ENCODE data around the gene NXF1. TPM values are rescaled to one million over a fixed set of nuclear protein-coding genes. Genes with fewer than 3 reads are reported as not detected.

Gene NXF1
- total and polyA plus RNA-seq, 2 of the 13 experiments (the other 11 are each of a cell fraction or from before 2014, with no cell fraction given): 30.4 to 30.9 TPM

GRCh38 chr11:62771144-62772021, 33.9 kb downstream of the NXF1 start, which contains the start of gene TAF6L (continued):
- TF ChIP-seq ZMYM2 (CRISPR knock-in tag; IDR thresholded peaks at IDR 0.05) (no peak), POLR2AphosphoS5 (IDR thresholded peaks at IDR 0.05; ENCODE audit: low read depth, low read length) (peak; percentile 70), RELA (CRISPR knock-in tag; IDR thresholded peaks at IDR 0.05) (no peak), ARID4A (CRISPR knock-in tag; IDR thresholded peaks at IDR 0.05; ENCODE audit: borderline replicate concordance) (peak; percentile 88; the same call in 1 of the 2 replicates), ZBTB42 (CRISPR knock-in tag; IDR thresholded peaks at IDR 0.05) (no peak), ZNF274 (CRISPR knock-in tag; IDR thresholded peaks at IDR 0.05) (0 out of 2 replicates have a peak, but pooled peaks have one; percentile 48), IRX3 (CRISPR knock-in tag; IDR thresholded peaks at IDR 0.05; ENCODE audit: borderline replicate concordance, low read depth) (no peak), FOSL2 (CRISPR knock-in tag; IDR thresholded peaks at IDR 0.05) (peak; percentile 22; the same call in 1 of the 2 replicates), EHMT2 (IDR thresholded peaks at IDR 0.05; ENCODE audit: borderline replicate concordance, low read depth, low read length) (no peak), SAFB2 (CRISPR knock-in tag; IDR thresholded peaks at IDR 0.05; ENCODE audit: borderline replicate concordance, low read depth) (0 out of 2 replicates have a peak, but pooled peaks have one; percentile 31), ZNF709 (CRISPR knock-in tag; IDR thresholded peaks at IDR 0.05) (no peak; the same call in 1 of the 2 replicates), ARHGAP35 (CRISPR knock-in tag; IDR thresholded peaks at IDR 0.05; ENCODE audit: borderline replicate concordance) (no peak), POGK (CRISPR knock-in tag; conservative IDR thresholded peaks at IDR 0.05) (peak; percentile 64), KMT2A (CRISPR knock-in tag; IDR thresholded peaks at IDR 0.05) (peak; percentile 47; the same call in 1 of the 2 replicates), STAT5B (CRISPR knock-in tag; IDR thresholded peaks at IDR 0.05) (no peak), SCMH1 (CRISPR knock-in tag; IDR thresholded peaks at IDR 0.05; ENCODE audit: borderline replicate concordance) (no peak), HNRNPUL1 (IDR thresholded peaks at IDR 0.05; ENCODE audit: low read depth, low read length) (no peak), SALL1 (CRISPR knock-in tag; IDR thresholded peaks at IDR 0.05) (peak; percentile 53), ZNF282 (IDR thresholded peaks at IDR 0.05; ENCODE audit: partially characterized antibody) (no peak), TOE1 (CRISPR knock-in tag; IDR thresholded peaks at IDR 0.05) (no peak), NR1H2 (CRISPR knock-in tag; IDR thresholded peaks at IDR 0.05; ENCODE audit: borderline replicate concordance, low read depth) (no peak), ZNF333 (CRISPR knock-in tag; IDR thresholded peaks at IDR 0.05; ENCODE audit: borderline replicate concordance) (no peak), MAZ (IDR thresholded peaks at IDR 0.05; ENCODE audit: borderline replicate concordance, low read depth, low read length) (peak; percentile 92; the same call in 1 of the 2 replicates), MAZ (CRISPR knock-in tag; IDR thresholded peaks at IDR 0.05; ENCODE audit: low read depth) (peak; percentile 83)
